Breast epithelium (tissue), 4 donors: ENCODE measurements around the gene ZFR2. TPM values are rescaled to one million over a fixed set of nuclear protein-coding genes. Genes with fewer than 3 reads are reported as not detected.

Experiments used
- DNase-seq, 2 donors: peaks; one replicate each; pipeline ENCODE4 v3.0.0-alpha.2; 2019; ENCODE audit warnings: low spot score in 2 of 2
- H3K27ac ChIP-seq, 2 donors: fragments of 200-600 bp; sonication (generic) in 1 of 2; one replicate each; pipeline ENCODE4 v1.5.1; 2016 to 2019; ENCODE audit warnings: mild to moderate bottlenecking in 1 of 2
- H3K27me3 ChIP-seq, 2 donors: fragments of 200-600 bp; sonication (generic) in 1 of 2; one replicate each; pipeline versions ENCODE4 v1.5.1 to v1.6.0; 2017 to 2019; ENCODE audit warnings: control low read depth in 1 of 2, mild to moderate bottlenecking in 1 of 2
- H3K36me3 ChIP-seq: fragments of 200-600 bp; one replicate; pipeline ENCODE4 v1.5.1; 2019
- H3K4me1 ChIP-seq, 2 donors: fragments of 200-600 bp; sonication (generic); one replicate each; pipeline ENCODE4 v1.5.1; 2016 to 2019; ENCODE audit warnings: control low read depth in 1 of 2
- H3K4me3 ChIP-seq, 3 donors: fragments of 200-600 bp; sonication (generic); 1 replicate in 2 of 3; 2 replicates in 1 of 3; pipeline ENCODE4 v1.5.1; 2016 to 2019; ENCODE audit warnings: mild to moderate bottlenecking in 3 of 3, moderate library complexity in 2 of 3
- H3K9me3 ChIP-seq, 2 donors: fragments of 200-600 bp; sonication (generic) in 1 of 2; one replicate each; pipeline ENCODE4 v1.5.1; 2016 to 2019; ENCODE audit warnings: control low read depth in 1 of 2
- CTCF ChIP-seq, 3 donors: fragments of 450-650 bp; IDR thresholded peaks; one replicate each; pipeline ENCODE4 v1.5.1; 2016 to 2017; ENCODE audit warnings: antibody characterized with exemption in 3 of 3, mild to moderate bottlenecking in 3 of 3, moderate library complexity in 3 of 3
- POLR2A ChIP-seq: fragments of 450-650 bp; IDR thresholded peaks from one replicate; pipeline ENCODE4 v1.6.1; 2016; ENCODE audit warnings: antibody characterized with exemption, mild to moderate bottlenecking, moderate library complexity
- POLR2AphosphoS5 ChIP-seq, 3 donors: sonication (generic); formaldehyde crosslinking; IDR thresholded peaks; one replicate each; pipeline ENCODE4 v1.6.1; 2017; ENCODE audit warnings: antibody characterized with exemption in 3 of 3
- intact Hi-C: fragments of 100-400 bp; cut with DNase I; formaldehyde crosslinking; loops from one replicate; pipeline ENCODE4 v1.15.1; 2023; ENCODE audit warnings: low total_unique reads
- total RNA-seq, 3 donors: library from RNA; depleted of rRNA; stranded (reverse); fragments of >200 nt; gene quantifications; one replicate each; pipeline ENCODE4 v1.1.0, GENCODE V29; 2016

The ZFR2 gene
- total RNA-seq, 3 donors from 2014 or later, result 0.98 TPM; not detected in 2

- Histone ChIP-seq H3K4me3 (no peak overlapping the region), H3K9me3 (no peaks in the 10 kb centered on the region), H3K4me1 (no peaks in the 10 kb centered on the region), H3K36me3 (no peaks in the 10 kb centered on the region), H3K27ac (no peak overlapping the region), H3K27me3 (peaks cover 0 to 11% of the 10 kb centered on the region in 2 donors)
- TF ChIP-seq CTCF (IDR thresholded peaks at IDR 0.05), result no peak
- TF ChIP-seq POLR2A, result no peak
- TF ChIP-seq POLR2AphosphoS5 (IDR thresholded peaks at IDR 0.05), result no peak
- no peak for DNase-seq
- intact Hi-C loops, result no loop called here
These were observed 61.1 kb downstream of the ZFR2 start for GRCh38 chr19:3807574-3808354.

GRCh38 chr19:3807131-3807480 lies 61.7 kb downstream of the ZFR2 start:
- Histone ChIP-seq H3K36me3 (no peaks in the 10 kb centered on the region), H3K4me1 (no peaks in the 10 kb centered on the region), H3K4me3 (no peak overlapping the region), H3K27ac (no peak overlapping the region), H3K9me3 (no peaks in the 10 kb centered on the region), H3K27me3 (peaks cover 0 to 15% of the 10 kb centered on the region in 2 donors)
- intact Hi-C loops, result no loop called here
- TF ChIP-seq POLR2AphosphoS5 (IDR thresholded peaks at IDR 0.05) (no peak), POLR2A (no peak), CTCF (IDR thresholded peaks at IDR 0.05) (no peak)
- DNase-seq, result no peak

- Histone ChIP-seq H3K9me3 (no peaks in the 10 kb centered on the region), H3K4me1 (no peaks in the 10 kb centered on the region), H3K27me3 (peaks cover 0 to 27% of the 10 kb centered on the region in 2 donors), H3K36me3 (no peaks in the 10 kb centered on the region), H3K4me3 (no peak overlapping the region), H3K27ac (no peak overlapping the region)
- intact Hi-C loops, result no loop called here
- TF ChIP-seq POLR2AphosphoS5 (IDR thresholded peaks at IDR 0.05) (no peak), POLR2A (no peak), CTCF (IDR thresholded peaks at IDR 0.05) (no peak)
- no peak for DNase-seq
These were observed 63.0 kb downstream of the ZFR2 start for GRCh38 chr19:3805859-3806258.

GRCh38 chr19:3804429-3804828 lies 64.4 kb downstream of the ZFR2 start:
- TF ChIP-seq CTCF (IDR thresholded peaks at IDR 0.05), result no peak
- no peak for TF ChIP-seq POLR2A
- TF ChIP-seq POLR2AphosphoS5 (IDR thresholded peaks at IDR 0.05), result no peak
- H3K4me3 ChIP-seq, result no peak overlapping the region
- H3K27me3 ChIP-seq, result peaks cover 0 to 25% of the 10 kb centered on the region in 2 donors
- no peak for DNase-seq
- H3K36me3 ChIP-seq, result no peaks in the 10 kb centered on the region
- no peaks in the 10 kb centered on the region for H3K4me1 ChIP-seq
- no peak overlapping the region for H3K27ac ChIP-seq
- no peaks in the 10 kb centered on the region for H3K9me3 ChIP-seq
- intact Hi-C loops, result no loop called here

GRCh38 chr19:3803986-3804385 lies 64.9 kb downstream of the ZFR2 start:
- H3K36me3 ChIP-seq, result no peaks in the 10 kb centered on the region
- DNase-seq, result no peak
- H3K9me3 ChIP-seq, result no peaks in the 10 kb centered on the region
- no peak overlapping the region for H3K27ac ChIP-seq
- H3K4me1 ChIP-seq, result no peaks in the 10 kb centered on the region
- peaks cover 0 to 29% of the 10 kb centered on the region in 2 donors for H3K27me3 ChIP-seq
- TF ChIP-seq POLR2A (no peak), POLR2AphosphoS5 (IDR thresholded peaks at IDR 0.05) (no peak), CTCF (IDR thresholded peaks at IDR 0.05) (no peak)
- intact Hi-C loops, result no loop called here
- no peak overlapping the region for H3K4me3 ChIP-seq
